Loucy (cell line): ENCODE measurements around the gene LCOR.

Experiments
- H2AFZ ChIP-seq: fragments of 200-600 bp; sonication (generic); 2 replicates; pipeline ENCODE4 v1.6.0; 2016; ENCODE audit warnings: antibody characterized with exemption, mild to moderate bottlenecking, low read length, moderate library complexity
- H3F3A ChIP-seq: fragments of 200-600 bp; 2 replicates; pipeline ENCODE4 v1.6.0; 2016; ENCODE audit warnings: antibody characterized with exemption, low read depth, mild to moderate bottlenecking
- H3K27me3 ChIP-seq: fragments of 200-600 bp; sonication (generic); 2 replicates; pipeline ENCODE4 v1.6.1; 2014; ENCODE audit warnings: low read length, mild to moderate bottlenecking; ENCODE audit not compliant: insufficient read depth, poor library complexity, severe bottlenecking
- H3K36me3 ChIP-seq: fragments of 200-600 bp; sonication (generic); 2 replicates; pipeline ENCODE4 v1.6.1; 2016; ENCODE audit warnings: low read length; ENCODE audit not compliant: insufficient read depth
- H3K4me1 ChIP-seq: fragments of 200-600 bp; sonication (generic); 2 replicates; pipeline ENCODE4 v1.5.1; 2014; ENCODE audit warnings: low read length, mild to moderate bottlenecking; ENCODE audit not compliant: insufficient read depth, poor library complexity, severe bottlenecking
- H3K4me2 ChIP-seq: fragments of 200-600 bp; sonication (generic); 2 replicates; pipeline ENCODE4 v1.6.0; 2014; ENCODE audit warnings: antibody characterized with exemption, low read length, low read depth, mild to moderate bottlenecking; ENCODE audit not compliant: poor library complexity, severe bottlenecking
- H3K4me3 ChIP-seq: fragments of 200-600 bp; sonication (generic); 2 replicates; pipeline ENCODE4 v1.5.1; 2014; ENCODE audit warnings: low read length, mild to moderate bottlenecking, mixed read lengths; ENCODE audit not compliant: poor library complexity, severe bottlenecking
- H3K79me2 ChIP-seq: fragments of 200-600 bp; sonication (generic); 2 replicates; pipeline ENCODE4 v1.6.1; 2014; ENCODE audit warnings: low read length; ENCODE audit not compliant: insufficient read depth
- H3K9ac ChIP-seq: fragments of 200-600 bp; sonication (generic); 2 replicates; pipeline ENCODE4 v1.6.0; 2014; ENCODE audit warnings: mild to moderate bottlenecking, low read depth, low read length, moderate library complexity; ENCODE audit not compliant: poor library complexity, severe bottlenecking
- H3K9me2 ChIP-seq: fragments of 200-600 bp; sonication (generic); replicated peaks from 2 replicates; pipeline ENCODE4 v1.6.1; 2016; ENCODE audit warnings: low read depth, low read length, mixed read lengths
- H3K9me3 ChIP-seq: fragments of 200-600 bp; sonication (generic); 2 replicates; pipeline ENCODE4 v1.6.1; 2014; ENCODE audit warnings: mild to moderate bottlenecking, antibody characterized with exemption, low read length, low read depth; ENCODE audit not compliant: insufficient read depth
- H4K20me1 ChIP-seq: fragments of 200-600 bp; sonication (generic); 2 replicates; pipeline ENCODE4 v1.6.0; 2014; ENCODE audit warnings: antibody characterized with exemption, low read length, mild to moderate bottlenecking; ENCODE audit not compliant: insufficient read depth, poor library complexity, severe bottlenecking
- EZH2phosphoT487 ChIP-seq: fragments of 200-600 bp; IDR thresholded peaks from 2 replicates; pipeline ENCODE4 v1.6.1; 2018; ENCODE audit warnings: antibody characterized with exemption, mild to moderate bottlenecking, moderate library complexity, borderline replicate concordance
- TF ChIP-seq, protein P1 (sequence below): fragments of 200-600 bp; sonication (generic); conservative IDR thresholded peaks from 2 replicates; pipeline ENCODE4 v1.5.1; 2014; ENCODE audit warnings: mild to moderate bottlenecking, antibody characterized with exemption, low read length

Gene LCOR

DNA sequence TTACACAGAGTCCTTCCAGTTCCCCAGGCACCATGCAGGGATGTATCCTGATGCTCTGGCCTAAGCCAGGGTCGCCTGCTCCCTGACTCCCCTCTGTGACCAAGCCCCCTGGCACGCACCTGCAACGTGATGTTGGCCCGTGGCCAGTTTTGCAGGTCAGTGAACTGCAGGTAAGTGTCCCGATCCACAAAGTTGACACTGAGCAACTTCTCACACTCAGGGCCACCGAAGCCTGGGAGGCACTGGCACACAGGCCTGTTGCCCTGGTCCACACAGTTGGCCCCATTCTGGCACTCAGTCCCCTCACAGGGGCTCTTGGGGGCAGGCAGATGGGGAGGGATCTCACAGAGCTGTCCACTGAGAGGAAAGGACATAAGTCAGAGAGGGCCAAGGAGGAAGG is 174.3 kb downstream of the LCOR start:
- Histone ChIP-seq H3K4me2 (no peak overlapping the region), H3F3A (no peaks in the 10 kb centered on the region), H2AFZ (no peak overlapping the region), H4K20me1 (no peaks in the 10 kb centered on the region), H3K27me3 (no peaks in the 10 kb centered on the region), H3K9ac (no peak overlapping the region), H3K36me3 (no peaks in the 10 kb centered on the region), H3K4me1 (no peaks in the 10 kb centered on the region), H3K4me3 (no peak overlapping the region), H3K9me3 (peaks cover 11% of the 10 kb centered on the region), H3K9me2 (no peaks in the 10 kb centered on the region), H3K79me2 (no peaks in the 10 kb centered on the region)
- TF ChIP-seq, protein P1, sequence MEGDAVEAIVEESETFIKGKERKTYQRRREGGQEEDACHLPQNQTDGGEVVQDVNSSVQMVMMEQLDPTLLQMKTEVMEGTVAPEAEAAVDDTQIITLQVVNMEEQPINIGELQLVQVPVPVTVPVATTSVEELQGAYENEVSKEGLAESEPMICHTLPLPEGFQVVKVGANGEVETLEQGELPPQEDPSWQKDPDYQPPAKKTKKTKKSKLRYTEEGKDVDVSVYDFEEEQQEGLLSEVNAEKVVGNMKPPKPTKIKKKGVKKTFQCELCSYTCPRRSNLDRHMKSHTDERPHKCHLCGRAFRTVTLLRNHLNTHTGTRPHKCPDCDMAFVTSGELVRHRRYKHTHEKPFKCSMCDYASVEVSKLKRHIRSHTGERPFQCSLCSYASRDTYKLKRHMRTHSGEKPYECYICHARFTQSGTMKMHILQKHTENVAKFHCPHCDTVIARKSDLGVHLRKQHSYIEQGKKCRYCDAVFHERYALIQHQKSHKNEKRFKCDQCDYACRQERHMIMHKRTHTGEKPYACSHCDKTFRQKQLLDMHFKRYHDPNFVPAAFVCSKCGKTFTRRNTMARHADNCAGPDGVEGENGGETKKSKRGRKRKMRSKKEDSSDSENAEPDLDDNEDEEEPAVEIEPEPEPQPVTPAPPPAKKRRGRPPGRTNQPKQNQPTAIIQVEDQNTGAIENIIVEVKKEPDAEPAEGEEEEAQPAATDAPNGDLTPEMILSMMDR, result no peak
- no peak for TF ChIP-seq EZH2phosphoT487

DNA sequence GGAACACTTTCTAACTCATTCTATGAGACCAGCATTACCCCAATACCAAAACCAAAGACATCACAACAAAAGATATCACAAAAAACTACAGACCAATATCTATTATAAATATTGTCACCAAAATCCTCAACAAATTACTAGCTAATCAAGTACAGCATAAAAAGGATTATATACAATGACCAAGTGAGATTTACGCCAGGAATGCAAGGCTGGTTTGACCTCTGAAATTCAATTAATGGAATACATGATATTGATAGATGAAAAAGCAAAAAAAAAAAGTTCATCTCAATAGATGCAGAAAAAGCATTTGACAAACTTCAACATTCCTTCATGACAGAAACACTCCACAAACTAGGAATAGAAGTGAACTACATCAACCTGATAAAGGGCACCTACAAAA is 175.3 kb downstream of the LCOR start:
- no peak overlapping the region for H3K4me2 ChIP-seq
- H3K9me3 ChIP-seq, result peaks cover 11% of the 10 kb centered on the region
- H4K20me1 ChIP-seq, result no peaks in the 10 kb centered on the region
- TF ChIP-seq EZH2phosphoT487, result no peak
- TF ChIP-seq, protein P1, result no peak
- no peaks in the 10 kb centered on the region for H3K9me2 ChIP-seq
- H3K9ac ChIP-seq, result no peak overlapping the region
- no peak overlapping the region for H2AFZ ChIP-seq
- no peaks in the 10 kb centered on the region for H3K27me3 ChIP-seq
- H3F3A ChIP-seq, result no peaks in the 10 kb centered on the region
- no peak overlapping the region for H3K4me3 ChIP-seq
- H3K79me2 ChIP-seq, result no peaks in the 10 kb centered on the region
- H3K4me1 ChIP-seq, result no peaks in the 10 kb centered on the region
- H3K36me3 ChIP-seq, result no peaks in the 10 kb centered on the region

DNA sequence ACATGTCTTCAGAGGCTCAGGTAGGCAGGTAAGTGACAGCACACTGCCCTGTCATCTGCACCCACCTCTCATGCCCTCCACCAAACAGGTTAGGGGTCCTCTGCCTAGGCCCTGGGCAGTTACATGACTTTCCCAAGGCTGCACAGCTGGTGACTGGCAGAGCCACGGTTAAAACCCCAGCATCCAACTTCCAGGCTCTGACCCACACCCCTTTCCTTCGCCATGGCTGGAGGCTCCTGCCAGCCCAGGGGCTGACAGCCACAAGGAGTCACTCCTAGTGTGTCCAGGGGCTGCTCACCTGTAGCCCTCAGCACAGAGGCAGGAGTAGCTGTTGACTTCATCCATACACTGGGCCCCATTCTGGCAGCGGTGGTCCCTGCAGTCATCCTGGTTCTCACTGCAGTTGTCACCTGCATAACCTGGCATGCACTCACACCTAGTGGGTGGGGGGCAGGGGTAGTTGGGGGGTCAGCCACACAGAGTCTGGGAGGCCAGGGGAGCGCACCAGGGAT is 178.7 kb downstream of the LCOR start:
- Histone ChIP-seq H3K4me2 (no peak overlapping the region), H3K9me3 (peaks cover 11% of the 10 kb centered on the region), H3K27me3 (no peaks in the 10 kb centered on the region), H3K4me3 (no peak overlapping the region), H3K79me2 (no peaks in the 10 kb centered on the region), H3F3A (no peaks in the 10 kb centered on the region), H4K20me1 (no peaks in the 10 kb centered on the region), H3K4me1 (no peaks in the 10 kb centered on the region), H3K9ac (no peak overlapping the region), H3K9me2 (no peaks in the 10 kb centered on the region), H3K36me3 (no peaks in the 10 kb centered on the region), H2AFZ (no peak overlapping the region)
- TF ChIP-seq, protein P1, result no peak
- no peak for TF ChIP-seq EZH2phosphoT487
